ENCODE data around the gene LMAN2. TPM values are rescaled to one million over a fixed set of nuclear protein-coding genes. Genes with fewer than 3 reads are reported as not detected.
A peak's percentile ranks its signal among the peaks of the same experiment; 100 is the strongest.

LMAN2 gene
- polyA plus RNA-seq, 3 donors = 110 to 153 (median 140) TPM

GRCh38 chr5:177334781-177335700, 16.4 kb downstream of the LMAN2 start:
- no peak for DNase-seq (ENCODE audit: extremely low read depth in 1 of 11, low read depth in 9 of 11, low spot score in 4 of 11)

- DNase-seq (ENCODE audit: extremely low read depth in 1 of 11, low read depth in 9 of 11, low spot score in 4 of 11) = no peak
Measured at GRCh38 chr5:177334155-177334551, 17.3 kb downstream of the LMAN2 start.

- no peak for DNase-seq (ENCODE audit: extremely low read depth in 1 of 11, low read depth in 9 of 11, low spot score in 4 of 11)
Measured at GRCh38 chr5:177333420-177334154, 17.9 kb downstream of the LMAN2 start.

- DNase-seq (ENCODE audit: extremely low read depth in 1 of 11, low read depth in 9 of 11, low spot score in 4 of 11) = no peak
Measured at GRCh38 chr5:177332896-177333260, 18.6 kb downstream of the LMAN2 start.

GRCh38 chr5:177332031-177332895, 19.2 kb downstream of the LMAN2 start:
- no peak for DNase-seq (ENCODE audit: extremely low read depth in 1 of 11, low read depth in 9 of 11, low spot score in 4 of 11)

GRCh38 chr5:177330991-177331842, 20.3 kb downstream of the LMAN2 start:
- DNase-seq (ENCODE audit: extremely low read depth in 1 of 11, low read depth in 9 of 11, low spot score in 4 of 11) = no peak

GRCh38 chr5:177329883-177330282, 21.6 kb downstream of the LMAN2 start:
- no peak for DNase-seq (ENCODE audit: extremely low read depth in 1 of 11, low read depth in 9 of 11, low spot score in 4 of 11)

GRCh38 chr5:177328545-177329231, 22.8 kb downstream of the LMAN2 start:
- DNase-seq (ENCODE audit: extremely low read depth in 1 of 11, low read depth in 9 of 11, low spot score in 4 of 11) = no peak

GRCh38 chr5:177327539-177328522, 23.6 kb downstream of the LMAN2 start:
- no peak for DNase-seq (ENCODE audit: extremely low read depth in 1 of 11, low read depth in 9 of 11, low spot score in 4 of 11)

- no peak for DNase-seq (ENCODE audit: extremely low read depth in 1 of 11, low read depth in 9 of 11, low spot score in 4 of 11)
Measured at GRCh38 chr5:177325868-177326381, 25.5 kb downstream of the LMAN2 start.

- DNase-seq (ENCODE audit: extremely low read depth in 1 of 11, low read depth in 9 of 11, low spot score in 4 of 11) = no peak
Measured at GRCh38 chr5:177320879-177321278, 30.6 kb downstream of the LMAN2 start.

- no peak for DNase-seq (ENCODE audit: extremely low read depth in 1 of 11, low read depth in 9 of 11, low spot score in 4 of 11)
Measured at GRCh38 chr5:177319913-177320588, 31.4 kb downstream of the LMAN2 start.

GRCh38 chr5:177317959-177318377, 33.5 kb downstream of the LMAN2 start:
- peak in 7 of 11 donors; percentile 55 to 71 (median 60) for DNase-seq (ENCODE audit: extremely low read depth in 1 of 11, low read depth in 9 of 11, low spot score in 4 of 11)

- DNase-seq (ENCODE audit: extremely low read depth in 1 of 11, low read depth in 9 of 11, low spot score in 4 of 11) = no peak
Measured at GRCh38 chr5:177316005-177316404, 35.5 kb downstream of the LMAN2 start.

- no peak for DNase-seq (ENCODE audit: extremely low read depth in 1 of 11, low read depth in 9 of 11, low spot score in 4 of 11)
Measured at GRCh38 chr5:177315411-177315810, 36.1 kb downstream of the LMAN2 start.

Data from renal cortex interstitium (tissue), 11 donors.